ENCODE results near the gene C1QTNF1.

GRCh38 chr17:79062691-79063090, 38.7 kb downstream of the C1QTNF1 start:
- TF ChIP-seq CTCF (IDR thresholded peaks at IDR 0.05; ENCODE audit: extremely low read depth in 1 of 2, insufficient read depth in 1 of 2, low read depth in 1 of 2, low read length in 2 of 2) (no peak), GATA2 (IDR thresholded peaks at IDR 0.05; ENCODE audit: insufficient read depth, insufficient read length, low read depth, low read length) (no peak), POLR2AphosphoS5 (IDR thresholded peaks at IDR 0.05; ENCODE audit: insufficient read depth, low read depth, low read length) (no peak), EZH2 (IDR thresholded peaks at IDR 0.05; ENCODE audit: borderline replicate concordance, low read depth, low read length, severe bottlenecking) (no peak)
